Mucosa of stomach (tissue), 1 donor: ENCODE data around the gene ASPRV1.
A peak's percentile ranks its signal among the peaks of the same experiment; 100 is the strongest.

Experiments used
- H3K27me3 ChIP-seq: one replicate; pipeline ENCODE4 v1.7.0; 2013; ENCODE audit warnings: mild to moderate bottlenecking, low read length; ENCODE audit not compliant: control insufficient read depth, insufficient read depth
- H3K36me3 ChIP-seq: one replicate; pipeline ENCODE4 v1.7.0; 2013; ENCODE audit warnings: low read length; ENCODE audit not compliant: control insufficient read depth, insufficient read depth
- H3K4me1 ChIP-seq: one replicate; pipeline ENCODE4 v1.7.0; 2013; ENCODE audit warnings: mild to moderate bottlenecking, low read length; ENCODE audit not compliant: control insufficient read depth, insufficient read depth
- H3K4me3 ChIP-seq: one replicate; pipeline ENCODE4 v1.7.0; 2013; ENCODE audit warnings: low read length
- H3K9ac ChIP-seq: one replicate; pipeline ENCODE4 v1.7.0; 2013; ENCODE audit warnings: mild to moderate bottlenecking, low read length, moderate library complexity
- H3K9me3 ChIP-seq: one replicate; pipeline ENCODE4 v1.7.0; 2013; ENCODE audit warnings: mild to moderate bottlenecking, low read length, moderate library complexity; ENCODE audit not compliant: control insufficient read depth
- donor health status: Pancreatic carcinoma.

The ASPRV1 gene

GRCh38 chr2:69944756-69945155, 16.7 kb downstream of the ASPRV1 start:
- Histone ChIP-seq H3K4me1 (peaks cover 26% of the 10 kb centered on the region), H3K9me3 (no peaks in the 10 kb centered on the region), H3K36me3 (peaks cover 4% of the 10 kb centered on the region), H3K4me3 (no peak overlapping the region), H3K9ac (no peak overlapping the region), H3K27me3 (no peaks in the 10 kb centered on the region)

- no peak overlapping the region for H3K9ac ChIP-seq
- no peaks in the 10 kb centered on the region for H3K27me3 ChIP-seq
- H3K9me3 ChIP-seq, result no peaks in the 10 kb centered on the region
- H3K4me3 ChIP-seq, result no peak overlapping the region
- H3K36me3 ChIP-seq, result peaks cover 4% of the 10 kb centered on the region
- H3K4me1 ChIP-seq, result peaks cover 26% of the 10 kb centered on the region
Observed at GRCh38 chr2:69943843-69944525, 17.4 kb downstream of the ASPRV1 start.

DNA sequence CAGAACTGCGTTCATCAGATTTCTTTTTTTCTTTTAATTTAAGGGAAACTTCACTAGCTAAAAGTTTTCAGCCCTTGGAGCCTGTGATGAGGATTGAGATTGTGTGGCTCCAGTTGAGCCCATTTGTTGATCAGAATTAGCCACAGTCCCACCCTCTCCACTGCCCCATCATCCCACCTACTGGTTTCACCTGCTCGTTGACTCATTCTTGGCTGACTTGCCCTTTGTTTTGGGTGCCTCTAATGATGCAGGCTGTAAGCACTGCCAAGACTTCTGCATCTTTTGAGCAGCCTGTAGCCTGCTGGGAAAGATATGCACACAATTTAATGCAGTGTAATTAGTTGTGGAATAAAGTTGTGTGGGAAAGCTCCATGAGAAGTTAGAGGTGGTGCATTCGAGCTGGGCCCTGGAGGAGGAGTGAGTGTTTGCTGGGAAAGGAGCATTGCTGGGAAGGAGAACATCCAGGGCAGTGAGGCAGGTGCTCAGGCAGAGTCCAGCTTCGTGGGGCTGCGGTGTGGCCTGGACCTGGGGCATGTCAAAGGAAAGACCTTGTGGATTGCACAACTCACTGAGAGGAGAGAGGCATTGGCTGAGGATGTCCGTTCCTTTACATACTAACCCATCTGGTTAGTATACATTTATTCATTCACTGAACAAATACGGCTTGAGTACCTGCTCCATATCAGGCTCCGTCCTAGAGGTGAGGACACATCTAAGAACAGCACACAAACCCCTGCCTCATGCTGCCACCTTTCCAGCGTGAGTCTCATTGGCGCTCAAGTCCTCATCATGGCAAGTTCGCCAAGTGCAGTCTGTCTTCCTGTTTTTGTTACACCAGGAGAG, 18.2 kb downstream of the ASPRV1 start:
- H3K4me3 ChIP-seq, result no peak overlapping the region
- no peaks in the 10 kb centered on the region for H3K27me3 ChIP-seq
- peaks cover 26% of the 10 kb centered on the region for H3K4me1 ChIP-seq
- no peak overlapping the region for H3K9ac ChIP-seq
- peaks cover 5% of the 10 kb centered on the region for H3K36me3 ChIP-seq
- no peaks in the 10 kb centered on the region for H3K9me3 ChIP-seq

DNA sequence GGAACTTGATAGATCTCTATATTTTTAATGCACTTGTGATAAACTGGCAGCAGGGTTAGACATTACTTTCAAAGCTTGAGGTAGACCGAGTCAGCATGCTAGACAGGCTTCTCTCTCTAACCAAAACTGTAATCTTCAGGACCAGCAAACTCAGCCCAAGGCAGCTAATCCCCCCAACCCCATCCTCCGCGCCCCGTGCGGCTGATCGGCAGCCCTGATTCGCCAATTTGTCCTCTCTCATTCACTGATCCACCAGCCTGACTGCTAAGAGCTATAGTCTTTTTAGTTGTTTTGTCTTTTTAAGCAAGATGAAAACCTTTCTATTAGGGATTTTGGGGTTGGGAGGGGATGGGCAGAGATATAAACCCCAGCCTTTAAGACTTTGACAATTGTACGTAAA, 20.7 kb downstream of the ASPRV1 start:
- H3K4me3 ChIP-seq, result no peak overlapping the region
- peaks cover 29% of the 10 kb centered on the region for H3K36me3 ChIP-seq
- peaks cover 6% of the 10 kb centered on the region for H3K4me1 ChIP-seq
- no peak overlapping the region for H3K9ac ChIP-seq
- no peaks in the 10 kb centered on the region for H3K27me3 ChIP-seq
- H3K9me3 ChIP-seq, result no peaks in the 10 kb centered on the region

GRCh38 chr2:69939722-69940121, 21.7 kb downstream of the ASPRV1 start:
- H3K36me3 ChIP-seq, result peaks cover 32% of the 10 kb centered on the region
- H3K4me3 ChIP-seq, result no peak overlapping the region
- H3K27me3 ChIP-seq, result no peaks in the 10 kb centered on the region
- no peaks in the 10 kb centered on the region for H3K9me3 ChIP-seq
- no peaks in the 10 kb centered on the region for H3K4me1 ChIP-seq
- H3K9ac ChIP-seq, result no peak overlapping the region

GRCh38 chr2:69937968-69938367, 23.5 kb downstream of the ASPRV1 start:
- no peaks in the 10 kb centered on the region for H3K27me3 ChIP-seq
- peaks cover 15% of the 10 kb centered on the region for H3K4me1 ChIP-seq
- H3K9me3 ChIP-seq, result no peaks in the 10 kb centered on the region
- H3K9ac ChIP-seq, result no peak overlapping the region
- peaks cover 27% of the 10 kb centered on the region for H3K36me3 ChIP-seq
- no peak overlapping the region for H3K4me3 ChIP-seq

- no peaks in the 10 kb centered on the region for H3K27me3 ChIP-seq
- H3K4me1 ChIP-seq, result peaks cover 20% of the 10 kb centered on the region
- no peaks in the 10 kb centered on the region for H3K9me3 ChIP-seq
- H3K36me3 ChIP-seq, result peaks cover 27% of the 10 kb centered on the region
- no peak overlapping the region for H3K4me3 ChIP-seq
- H3K9ac ChIP-seq, result no peak overlapping the region
Observed at GRCh38 chr2:69936906-69937305, 24.5 kb downstream of the ASPRV1 start.

GRCh38 chr2:69935011-69935410, 26.4 kb downstream of the ASPRV1 start:
- Histone ChIP-seq H3K27me3 (no peaks in the 10 kb centered on the region), H3K36me3 (peaks cover 27% of the 10 kb centered on the region), H3K9ac (no peak overlapping the region), H3K9me3 (no peaks in the 10 kb centered on the region), H3K4me1 (peaks cover 24% of the 10 kb centered on the region), H3K4me3 (no peak overlapping the region)

- H3K4me3 ChIP-seq, result no peak overlapping the region
- H3K36me3 ChIP-seq, result peaks cover 27% of the 10 kb centered on the region
- peaks cover 24% of the 10 kb centered on the region for H3K4me1 ChIP-seq
Observed at GRCh38 chr2:69934614-69934908, 26.9 kb downstream of the ASPRV1 start.

GRCh38 chr2:69933839-69934613, 27.4 kb downstream of the ASPRV1 start:
- Histone ChIP-seq H3K9me3 (no peaks in the 10 kb centered on the region), H3K4me3 (no peak overlapping the region), H3K9ac (peak overlapping the region; percentile 3), H3K36me3 (peaks cover 27% of the 10 kb centered on the region), H3K4me1 (peaks cover 26% of the 10 kb centered on the region), H3K27me3 (no peaks in the 10 kb centered on the region)

More at GRCh38 chr2:69934614-69934908, 26.9 kb downstream of the ASPRV1 start:
- Histone ChIP-seq H3K9ac (no peak overlapping the region), H3K27me3 (no peaks in the 10 kb centered on the region), H3K9me3 (no peaks in the 10 kb centered on the region)

- Histone ChIP-seq H3K36me3 (peaks cover 29% of the 10 kb centered on the region), H3K27me3 (no peaks in the 10 kb centered on the region), H3K4me3 (no peak overlapping the region), H3K9ac (peak overlapping the region; percentile 3), H3K9me3 (no peaks in the 10 kb centered on the region), H3K4me1 (peaks cover 33% of the 10 kb centered on the region)
Observed at GRCh38 chr2:69933254-69933828, 28.1 kb downstream of the ASPRV1 start.

GRCh38 chr2:69932596-69932922, 28.9 kb downstream of the ASPRV1 start:
- H3K4me1 ChIP-seq, result peaks cover 40% of the 10 kb centered on the region

More at GRCh38 chr2:69932596-69932922, 28.9 kb downstream of the ASPRV1 start:
- no peak overlapping the region for H3K4me3 ChIP-seq
- no peak overlapping the region for H3K9ac ChIP-seq
- no peaks in the 10 kb centered on the region for H3K27me3 ChIP-seq
- H3K9me3 ChIP-seq, result no peaks in the 10 kb centered on the region
- H3K36me3 ChIP-seq, result peaks cover 25% of the 10 kb centered on the region
